Karpas-422 (cell line): Measurements from ENCODE around the gene CTNNA1. TPM values are rescaled to one million over a fixed set of nuclear protein-coding genes. Genes with fewer than 3 reads are reported as not detected.

Experiments
- DNase-seq: peaks from one replicate; pipeline ENCODE4 v3.0.0-alpha.2; 2015
- H2AFZ ChIP-seq: fragments of 200-600 bp; sonication (generic); 2 replicates; pipeline ENCODE4 v1.6.1; 2014; ENCODE audit warnings: antibody characterized with exemption, low read length, mixed read lengths
- H3K27ac ChIP-seq: fragments of 200-600 bp; sonication (generic); 2 replicates; pipeline ENCODE4 v1.5.1; 2014; ENCODE audit warnings: mild to moderate bottlenecking, low read length, moderate library complexity
- H3K27me3 ChIP-seq: fragments of 200-600 bp; sonication (generic); 2 replicates; pipeline ENCODE4 v1.6.1; 2014; ENCODE audit warnings: low read length, mixed read lengths
- H3K36me3 ChIP-seq: fragments of 200-600 bp; sonication (generic); 2 replicates; pipeline ENCODE4 v1.6.1; 2014; ENCODE audit warnings: low read length, mixed read lengths; ENCODE audit not compliant: insufficient read depth
- H3K4me1 ChIP-seq: fragments of 200-600 bp; sonication (generic); 2 replicates; pipeline ENCODE4 v1.6.1; 2014; ENCODE audit warnings: mild to moderate bottlenecking, low read length, mixed read lengths
- H3K4me2 ChIP-seq: fragments of 200-600 bp; sonication (generic); 2 replicates; pipeline ENCODE4 v1.6.1; 2014; ENCODE audit warnings: low read length, low read depth, mild to moderate bottlenecking; ENCODE audit not compliant: poor library complexity, severe bottlenecking
- H3K4me3 ChIP-seq: fragments of 200-600 bp; sonication (generic); 2 replicates; pipeline ENCODE4 v1.5.1; 2014; ENCODE audit warnings: mild to moderate bottlenecking, antibody characterized with exemption, low read length, mixed read lengths
- H3K79me2 ChIP-seq: fragments of 200-600 bp; sonication (generic); 2 replicates; pipeline ENCODE4 v1.6.1; 2014; ENCODE audit warnings: mild to moderate bottlenecking, low read length, mixed read lengths
- H3K9ac ChIP-seq: fragments of 200-600 bp; sonication (generic); 2 replicates; pipeline ENCODE4 v1.6.0; 2014; ENCODE audit warnings: low read length
- H3K9me2 ChIP-seq: fragments of 200-600 bp; sonication (generic), shearing (Covaris generic); replicated peaks from 2 replicates; pipeline ENCODE4 v1.6.0; 2014; ENCODE audit warnings: mild to moderate bottlenecking, low read length, moderate library complexity; ENCODE audit not compliant: insufficient read depth
- H3K9me3 ChIP-seq: fragments of 300-700, 200-600 bp; sonication (generic); 2 replicates; pipeline ENCODE4 v1.6.1; 2014; ENCODE audit warnings: low read length, mixed read lengths
- H4K20me1 ChIP-seq: fragments of 200-600 bp; sonication (generic); 2 replicates; pipeline ENCODE4 v1.6.1; 2014; ENCODE audit warnings: mild to moderate bottlenecking, antibody characterized with exemption, low read length, low read depth; ENCODE audit not compliant: insufficient read depth
- total RNA-seq: library from RNA; depleted of rRNA; stranded (reverse); fragments of >200 nt; shearing (Covaris generic); gene quantifications from 2 replicates; pipeline ENCODE4 v1.2.3, GENCODE V29; 2014; ENCODE audit warnings: low replicate concordance

CTNNA1 gene
- total RNA-seq, 1 experiment from 2014 or later: 13.2 TPM

DNA sequence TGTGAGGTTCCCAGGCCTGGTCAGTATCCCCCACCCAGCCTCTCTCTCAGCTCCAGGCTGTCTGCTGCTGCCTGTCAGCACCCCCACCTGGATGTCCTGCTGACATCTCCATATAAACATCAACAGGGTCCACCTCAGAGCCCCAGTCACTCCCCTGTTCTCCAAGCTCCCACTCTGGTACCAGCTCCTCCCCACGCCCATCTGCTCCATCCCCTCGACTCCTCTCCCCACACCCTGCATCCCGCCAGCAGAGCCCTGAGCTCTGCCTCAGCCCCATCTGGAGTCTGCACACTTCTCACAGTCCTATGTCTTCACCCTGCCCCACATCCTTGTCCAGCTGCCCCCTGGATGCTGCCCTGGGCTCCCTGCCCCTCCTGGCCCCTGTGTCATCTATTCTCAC, 189.6 kb downstream of the CTNNA1 start:
- Histone ChIP-seq H2AFZ (no peak overlapping the region), H3K4me2 (no peak overlapping the region), H3K9ac (no peak overlapping the region), H3K27ac (no peak overlapping the region), H3K4me1 (no peaks in the 10 kb centered on the region), H3K9me2 (no peaks in the 10 kb centered on the region), H3K36me3 (no peaks in the 10 kb centered on the region), H4K20me1 (no peaks in the 10 kb centered on the region), H3K4me3 (no peak overlapping the region), H3K79me2 (no peaks in the 10 kb centered on the region), H3K9me3 (no peaks in the 10 kb centered on the region), H3K27me3 (no peaks in the 10 kb centered on the region)
- DNase-seq: no peak

DNA sequence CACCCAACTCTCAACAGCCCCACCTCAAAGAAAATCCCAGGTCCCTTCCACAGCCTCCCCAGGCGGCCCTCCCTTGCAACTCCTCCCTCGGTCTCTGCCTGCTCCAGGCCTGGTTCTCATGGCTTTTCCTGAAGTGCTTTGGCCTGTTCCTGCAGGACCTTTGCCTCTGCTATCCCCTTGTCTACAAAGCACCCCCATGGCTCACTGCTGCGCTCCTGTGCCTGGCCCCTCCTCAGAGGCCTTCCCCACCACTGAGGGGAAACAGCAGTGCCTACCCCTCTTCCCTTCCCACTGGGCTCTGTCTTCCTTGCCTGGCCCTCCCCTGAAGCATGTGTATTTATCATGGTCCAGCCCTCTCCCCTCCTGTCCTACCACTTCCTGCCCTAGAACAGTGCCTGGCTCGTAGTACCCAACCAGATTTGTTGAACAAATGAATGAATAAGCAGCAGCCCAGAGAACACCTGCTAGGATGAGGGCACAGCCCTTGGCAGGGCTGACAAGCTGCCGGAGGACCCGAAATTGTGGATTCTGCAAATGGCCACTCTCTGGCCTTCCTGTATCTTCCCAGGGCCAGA, 190.5 kb downstream of the CTNNA1 start:
- H3K9me3 ChIP-seq: no peaks in the 10 kb centered on the region
- no peaks in the 10 kb centered on the region for H3K9me2 ChIP-seq
- H3K4me1 ChIP-seq: no peaks in the 10 kb centered on the region
- H2AFZ ChIP-seq: no peak overlapping the region
- no peak overlapping the region for H3K9ac ChIP-seq
- no peaks in the 10 kb centered on the region for H4K20me1 ChIP-seq
- no peaks in the 10 kb centered on the region for H3K36me3 ChIP-seq
- H3K4me2 ChIP-seq: no peak overlapping the region
- no peak overlapping the region for H3K27ac ChIP-seq
- no peaks in the 10 kb centered on the region for H3K79me2 ChIP-seq
- no peak for DNase-seq
- no peak overlapping the region for H3K4me3 ChIP-seq
- H3K27me3 ChIP-seq: no peaks in the 10 kb centered on the region

DNA sequence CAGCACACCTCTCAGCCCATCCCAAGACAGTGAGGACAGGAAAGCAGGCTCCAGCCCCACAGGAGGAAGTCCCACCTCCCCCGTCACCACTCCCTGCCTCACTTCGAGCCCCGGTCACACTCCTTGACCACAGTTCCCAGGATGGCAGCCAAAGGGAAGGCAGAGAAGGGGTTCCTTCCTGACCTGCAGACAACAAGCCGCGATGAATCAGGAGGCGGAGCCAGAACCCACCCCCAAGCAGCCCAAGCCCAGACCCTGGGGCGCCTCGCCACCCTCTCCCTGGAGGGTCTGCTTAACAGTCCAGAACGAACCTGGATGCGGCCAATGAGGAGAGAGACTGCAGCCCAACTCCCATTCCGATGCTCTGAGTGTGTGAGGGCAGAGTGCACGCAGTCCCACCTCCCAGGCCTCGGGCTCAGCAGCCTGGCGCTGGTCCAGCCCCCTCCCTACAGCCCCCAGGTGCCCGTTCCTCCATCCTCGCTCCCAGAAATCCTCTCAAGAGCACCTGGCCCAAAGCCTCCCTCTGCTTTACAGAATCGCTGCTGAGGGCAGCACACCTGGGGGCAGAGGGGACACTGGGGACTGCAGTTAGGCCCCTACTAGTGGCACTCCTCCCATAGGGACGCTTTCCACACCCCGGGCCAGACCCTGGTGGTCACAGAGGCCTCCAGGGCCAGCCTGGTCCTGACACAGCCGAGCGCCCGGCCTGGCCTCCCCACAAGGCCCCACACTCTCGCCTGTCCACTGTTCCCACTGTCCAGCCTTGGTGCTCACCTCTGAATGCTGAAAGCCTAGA, 191.5 kb downstream of the CTNNA1 start:
- no peak overlapping the region for H3K4me3 ChIP-seq
- no peak overlapping the region for H3K4me2 ChIP-seq
- no peaks in the 10 kb centered on the region for H3K27me3 ChIP-seq
- no peaks in the 10 kb centered on the region for H4K20me1 ChIP-seq
- no peaks in the 10 kb centered on the region for H3K4me1 ChIP-seq
- H3K9me2 ChIP-seq: no peaks in the 10 kb centered on the region
- no peaks in the 10 kb centered on the region for H3K36me3 ChIP-seq
- H3K9ac ChIP-seq: no peak overlapping the region
- H3K9me3 ChIP-seq: no peaks in the 10 kb centered on the region
- no peak for DNase-seq
- no peaks in the 10 kb centered on the region for H3K79me2 ChIP-seq
- no peak overlapping the region for H2AFZ ChIP-seq
- H3K27ac ChIP-seq: no peak overlapping the region

DNA sequence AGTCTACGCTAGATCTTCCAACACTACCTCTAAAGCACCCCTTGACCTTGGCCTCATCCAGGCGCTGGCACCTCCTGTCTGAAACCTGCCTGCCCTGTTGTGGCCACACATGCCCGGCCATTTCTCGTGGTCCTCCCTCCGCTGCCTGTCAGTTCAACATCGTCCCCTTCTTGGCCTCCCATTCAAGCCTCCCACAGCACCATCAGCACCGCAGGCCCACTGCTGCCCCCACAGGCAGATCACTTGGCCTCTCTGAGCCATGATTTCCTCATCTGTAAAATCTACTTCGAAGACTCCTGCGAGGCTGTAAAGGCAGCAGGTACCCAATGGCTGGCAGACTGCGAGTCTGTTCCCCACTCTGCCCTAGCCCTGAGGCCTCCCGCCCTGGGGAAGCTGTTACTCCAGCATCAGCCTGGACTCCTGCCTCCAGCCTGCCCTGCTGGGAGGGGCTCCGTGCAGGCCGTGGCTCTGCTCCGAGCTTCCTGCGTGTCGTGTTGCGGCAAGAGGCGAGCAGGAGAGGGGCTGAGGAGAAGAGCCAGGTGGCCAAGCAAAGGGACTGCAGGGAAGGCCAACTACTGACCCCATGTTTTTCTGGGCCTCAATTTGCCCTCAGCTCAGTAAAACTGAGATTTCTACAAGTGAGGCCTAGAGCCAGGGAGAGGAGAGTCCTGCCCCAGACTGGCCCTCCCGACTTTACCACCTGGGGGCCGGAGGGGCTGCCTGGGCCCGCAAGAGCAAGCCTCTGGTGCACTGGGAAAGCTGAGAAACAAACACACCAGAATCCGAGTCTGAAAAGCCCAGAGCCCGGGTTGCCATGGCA, 192.4 kb downstream of the CTNNA1 start:
- Histone ChIP-seq H3K9me2 (no peaks in the 10 kb centered on the region), H3K27me3 (no peaks in the 10 kb centered on the region), H3K9ac (no peak overlapping the region), H3K79me2 (no peaks in the 10 kb centered on the region), H3K27ac (no peak overlapping the region), H3K4me1 (no peaks in the 10 kb centered on the region), H2AFZ (no peak overlapping the region), H3K4me3 (no peak overlapping the region), H3K4me2 (no peak overlapping the region), H3K36me3 (no peaks in the 10 kb centered on the region), H4K20me1 (no peaks in the 10 kb centered on the region), H3K9me3 (no peaks in the 10 kb centered on the region)
- no peak for DNase-seq

DNA sequence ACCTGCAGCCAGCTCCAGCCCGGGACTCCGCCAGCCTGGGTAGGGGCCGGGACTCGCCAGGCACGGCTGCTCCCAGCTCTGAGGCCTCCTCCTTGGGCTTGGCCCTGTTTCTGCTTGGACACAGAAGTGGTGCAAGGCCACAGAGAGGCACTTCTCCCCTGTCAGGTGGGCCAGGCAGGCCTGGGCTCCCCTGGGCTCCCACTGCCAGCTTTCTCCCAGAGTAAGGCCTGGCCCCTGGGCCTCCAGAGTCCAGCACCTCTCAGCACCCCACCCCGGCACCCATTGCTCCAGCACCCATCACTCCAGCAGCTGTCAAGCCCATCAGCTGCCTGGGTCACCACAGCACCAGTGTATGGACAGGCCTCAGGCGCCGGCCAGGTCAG, 193.0 kb downstream of the CTNNA1 start:
- Histone ChIP-seq H3K36me3 (no peaks in the 10 kb centered on the region), H3K9me2 (no peaks in the 10 kb centered on the region), H3K79me2 (no peaks in the 10 kb centered on the region), H2AFZ (no peak overlapping the region), H3K9me3 (no peaks in the 10 kb centered on the region), H4K20me1 (no peaks in the 10 kb centered on the region), H3K4me3 (no peak overlapping the region), H3K9ac (no peak overlapping the region), H3K27ac (no peak overlapping the region), H3K4me2 (no peak overlapping the region), H3K4me1 (no peaks in the 10 kb centered on the region), H3K27me3 (no peaks in the 10 kb centered on the region)
- DNase-seq: no peak

DNA sequence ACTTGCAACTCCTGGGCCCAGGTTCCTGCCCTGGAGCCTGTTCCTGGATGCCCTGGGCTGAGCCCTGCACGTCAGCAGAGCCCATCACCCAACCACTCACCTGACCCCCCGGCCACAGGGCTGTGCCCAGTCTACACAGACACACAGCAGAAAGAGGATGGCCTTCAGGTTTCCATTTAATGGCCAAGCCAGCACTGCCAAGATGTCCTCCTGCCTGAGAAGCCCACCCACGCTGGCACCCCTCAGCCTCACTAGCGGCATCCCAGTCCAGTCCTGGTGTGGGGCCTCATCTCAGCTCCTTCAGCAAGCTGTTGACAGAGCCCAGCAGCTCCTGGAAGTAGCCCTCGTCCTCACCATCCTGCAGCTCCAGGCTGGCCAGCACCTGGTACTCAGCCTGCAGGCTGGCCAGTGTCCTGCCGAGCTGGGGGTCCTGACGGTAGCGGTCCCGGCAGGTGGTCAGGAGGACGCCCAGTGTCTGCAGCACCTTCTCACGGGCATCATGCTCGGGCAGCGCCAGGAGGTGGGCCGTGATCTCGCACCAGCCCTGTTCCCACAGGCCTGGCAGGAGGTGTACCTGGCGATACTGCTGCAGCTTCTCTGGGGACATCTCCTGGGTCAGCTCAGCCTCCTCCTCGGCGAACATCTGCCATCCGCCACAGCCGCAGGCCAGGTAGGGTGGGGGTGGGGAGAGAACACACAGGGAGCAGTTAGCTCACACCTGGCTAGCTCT, 193.8 kb downstream of the CTNNA1 start:
- H3K9ac ChIP-seq: no peak overlapping the region
- no peak for DNase-seq
- no peaks in the 10 kb centered on the region for H3K9me3 ChIP-seq
- no peaks in the 10 kb centered on the region for H3K36me3 ChIP-seq
- no peaks in the 10 kb centered on the region for H3K27me3 ChIP-seq
- no peaks in the 10 kb centered on the region for H3K79me2 ChIP-seq
- H3K27ac ChIP-seq: no peak overlapping the region
- 0 out of 2 replicates have a peak, but pooled peaks cover under 1% of the 10 kb centered on the region for H4K20me1 ChIP-seq
- no peak overlapping the region for H3K4me3 ChIP-seq
- H3K4me2 ChIP-seq: no peak overlapping the region
- no peaks in the 10 kb centered on the region for H3K4me1 ChIP-seq
- H3K9me2 ChIP-seq: no peaks in the 10 kb centered on the region
- no peak overlapping the region for H2AFZ ChIP-seq

DNA sequence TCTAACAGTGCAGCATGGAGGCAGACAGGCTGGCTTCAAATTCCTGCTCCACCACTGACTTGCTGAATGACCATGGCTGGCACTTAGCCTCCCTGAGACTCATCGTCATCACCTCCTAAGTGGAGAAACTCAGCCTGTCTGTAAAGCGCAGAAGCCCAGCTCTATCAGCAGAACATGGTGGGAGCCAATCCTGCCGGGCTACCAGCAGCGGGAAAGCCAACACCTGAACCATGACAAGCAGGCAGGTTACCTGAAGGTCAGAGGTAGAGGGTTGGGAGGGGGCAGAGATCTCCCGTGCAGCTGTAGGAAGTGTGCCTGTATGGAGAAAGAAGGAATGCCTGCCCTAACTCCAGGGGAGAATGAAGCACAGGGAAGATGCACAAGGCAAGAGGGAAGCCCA, 194.6 kb downstream of the CTNNA1 start:
- Histone ChIP-seq H3K4me3 (no peak overlapping the region), H2AFZ (no peak overlapping the region), H3K36me3 (no peaks in the 10 kb centered on the region), H4K20me1 (0 out of 2 replicates have a peak, but pooled peaks cover 2% of the 10 kb centered on the region), H3K4me2 (no peak overlapping the region), H3K9me2 (no peaks in the 10 kb centered on the region), H3K79me2 (no peaks in the 10 kb centered on the region), H3K9me3 (no peaks in the 10 kb centered on the region), H3K4me1 (no peaks in the 10 kb centered on the region), H3K9ac (no peak overlapping the region), H3K27ac (no peak overlapping the region), H3K27me3 (no peaks in the 10 kb centered on the region)
- no peak for DNase-seq
